Hindlimb muscle (tissue), 1 donor: ENCODE measurements around the gene NRCAM. TPM values are rescaled to one million over a fixed set of nuclear protein-coding genes. Genes with fewer than 3 reads are reported as not detected.

Experiments
- DNase-seq: peaks from one replicate; pipeline ENCODE4 v3.0.0-alpha.2; 2013
- polyA plus RNA-seq: library from polyadenylated mRNA; unstranded; fragments of 120-200 nt; gene quantifications from one replicate; pipeline ENCODE4 v1.2.1, GENCODE V29; 2013; ENCODE audit not compliant: insufficient read length

NRCAM gene
- polyA plus RNA-seq, 1 donor, result 35.1 TPM

GRCh38 chr7:108424013-108424412, 32.2 kb downstream of the NRCAM start:
- no peak for DNase-seq

GRCh38 chr7:108423089-108423989, 32.9 kb downstream of the NRCAM start:
- no peak for DNase-seq

- DNase-seq, result no peak
Observed at GRCh38 chr7:108421720-108422331, 34.4 kb downstream of the NRCAM start.

- DNase-seq, result no peak
Observed at GRCh38 chr7:108419961-108420908, 36.0 kb downstream of the NRCAM start.

GRCh38 chr7:108418946-108419345, 37.3 kb downstream of the NRCAM start:
- no peak for DNase-seq

- no peak for DNase-seq
Observed at GRCh38 chr7:108417926-108418325, 38.3 kb downstream of the NRCAM start.

- no peak for DNase-seq
Observed at GRCh38 chr7:108417144-108417543, 39.1 kb downstream of the NRCAM start.

- DNase-seq, result no peak
Observed at GRCh38 chr7:108415821-108416536, 40.3 kb downstream of the NRCAM start.

GRCh38 chr7:108415084-108415483, 41.2 kb downstream of the NRCAM start:
- no peak for DNase-seq

- no peak for DNase-seq
Observed at GRCh38 chr7:108413782-108414492, 42.3 kb downstream of the NRCAM start.

GRCh38 chr7:108413337-108413736, 42.9 kb downstream of the NRCAM start:
- no peak for DNase-seq

- no peak for DNase-seq
Observed at GRCh38 chr7:108409146-108409545, 47.1 kb downstream of the NRCAM start.

GRCh38 chr7:108408296-108408991, 47.8 kb downstream of the NRCAM start:
- DNase-seq, result peak; percentile 8

GRCh38 chr7:108407676-108408075, 48.6 kb downstream of the NRCAM start:
- DNase-seq, result no peak

- no peak for DNase-seq
Observed at GRCh38 chr7:108406222-108406890, 49.9 kb downstream of the NRCAM start.

- DNase-seq, result no peak
Observed at GRCh38 chr7:108404509-108405420, 51.5 kb downstream of the NRCAM start.

- no peak for DNase-seq
Observed at GRCh38 chr7:108403597-108404217, 52.5 kb downstream of the NRCAM start.

GRCh38 chr7:108402865-108403264, 53.4 kb downstream of the NRCAM start:
- DNase-seq, result no peak

- no peak for DNase-seq
Observed at GRCh38 chr7:108396080-108396479, 60.2 kb downstream of the NRCAM start.
